ENCODE data around the gene RHOV.

- TF ChIP-seq CTCF (IDR thresholded peaks at IDR 0.05) (no peak), POLR2A (IDR thresholded peaks at IDR 0.05) (no peak)
Observed at GRCh38 chr15:40912478-40912877, 38.4 kb upstream of the RHOV start.
